HG02852 (cell line): ENCODE results near the gene EFHD2.
"Not testable (repeated sequence)": the region's sequence is repeated elsewhere in the genome, so short reads cannot be mapped to it uniquely, and the experiment has no call there.

Experiments used
- ATAC-seq: cut with Tn5 transposase; IDR thresholded peaks from one replicate; pipeline ENCODE4 v1.9.1; 2021; ENCODE audit warnings: mild to moderate bottlenecking, moderate library complexity; ENCODE audit not compliant: unreplicated experiment

Gene EFHD2

DNA sequence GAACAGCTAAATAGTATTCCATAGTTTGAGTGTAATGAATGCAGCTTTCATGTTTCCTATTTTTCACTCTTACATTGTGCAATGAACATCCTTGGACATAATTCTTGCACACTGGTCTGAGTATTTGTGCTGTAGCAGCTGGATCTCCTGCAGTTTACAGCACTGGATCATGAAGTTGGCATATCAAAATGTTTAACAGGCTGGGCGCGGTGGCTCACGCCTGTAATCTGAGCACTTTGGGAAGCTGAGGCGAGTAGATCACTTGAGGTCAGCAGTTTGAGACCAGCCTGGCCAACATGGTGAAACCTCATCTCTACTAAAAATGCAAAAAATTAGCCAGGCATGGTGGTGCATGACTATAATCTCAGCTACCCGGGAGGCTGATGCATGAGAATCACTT is 61.4 kb downstream of the EFHD2 start:
- ATAC-seq = not testable (repeated sequence)

GRCh38 chr1:15471723-15472122 is 62.0 kb downstream of the EFHD2 start:
- not testable (repeated sequence) for ATAC-seq

DNA sequence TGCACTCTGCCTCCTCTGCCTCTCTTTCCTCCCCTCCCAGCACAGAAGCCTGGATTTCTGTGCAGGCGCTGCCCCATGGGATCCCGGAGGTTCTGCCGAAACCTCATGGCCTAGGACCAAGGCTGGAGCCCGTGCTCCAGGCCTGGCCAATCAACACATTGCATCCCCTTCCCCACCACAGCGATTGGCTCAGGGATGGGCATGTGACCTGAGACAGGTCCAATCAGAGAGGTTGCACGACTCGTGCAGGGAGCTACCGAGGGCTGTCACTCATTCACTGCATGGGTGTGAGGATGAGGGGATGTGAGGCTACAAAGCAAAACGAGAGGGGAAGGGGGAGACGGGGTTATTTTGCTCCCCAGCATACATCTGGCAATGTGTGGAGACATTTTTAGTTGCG is 62.9 kb downstream of the EFHD2 start:
- ATAC-seq = no peak

GRCh38 chr1:15475752-15476314 is 66.1 kb downstream of the EFHD2 start, which contains the start of gene CELA2B:
TSS of gene CELA2B (plus strand) at chr1:15476104. CDS start at chr1:15476126, 22 bp downstream.
- ATAC-seq = no peak

- ATAC-seq = no peak
These were observed 67.2 kb downstream of the EFHD2 start for GRCh38 chr1:15476927-15477326.

GRCh38 chr1:15477646-15478212 is 68.0 kb downstream of the EFHD2 start:
- ATAC-seq = no peak
